Sciatic nerve (tissue), 2 donors: Measurements from ENCODE around the gene SLC39A13. TPM values are rescaled to one million over a fixed set of nuclear protein-coding genes. Genes with fewer than 3 reads are reported as not detected.

Experiments used
- ATAC-seq: fragments of 200-7000 bp; cut with Tn5 transposase; one replicate; pipeline ENCODE4 v1.9.1; 2020; ENCODE audit warnings: mild to moderate bottlenecking, moderate library complexity
- DNase-seq: peaks from one replicate; pipeline ENCODE4 v3.0.0-alpha.2; 2020; ENCODE audit warnings: low spot score
- intact Hi-C: fragments of 100-400 bp; cut with DNase I; formaldehyde crosslinking; loops from one replicate; pipeline ENCODE4 v1.14.2; 2022
- total RNA-seq: library from RNA; stranded (reverse); fragmentation: NEBNext Ultra II Directional; extraction: Animal tissue kit (Norgen Biotek cat#: 25700); gene quantifications from one replicate; pipeline ENCODE4 v1.2.1, GENCODE V29; 2021
- donor health status: DM: no; HTN: no; CAD: no.
- donor health status: DM: no; HTN: no; CAD: no.

SLC39A13 gene
- total RNA-seq, 1 donor from 2014 or later = 55.5 TPM

- intact Hi-C loops = no loop called here
- ATAC-seq = no peak
- DNase-seq = no peak
Measured at GRCh38 chr11:47379317-47379716, 29.1 kb upstream of the SLC39A13 start.

GRCh38 chr11:47380078-47380477, 28.3 kb upstream of the SLC39A13 start:
- ATAC-seq (no peak), DNase-seq (no peak)
- intact Hi-C loops = no loop called here

- intact Hi-C loops = no loop called here
- peak; percentile 33 for ATAC-seq
- DNase-seq = no peak
Measured at GRCh38 chr11:47383071-47383470, 25.3 kb upstream of the SLC39A13 start.

GRCh38 chr11:47384498-47384897, 23.9 kb upstream of the SLC39A13 start:
- intact Hi-C loops = no loop called here
- no peak for ATAC-seq
- no peak for DNase-seq

- intact Hi-C loops = no loop called here
- DNase-seq (no peak), ATAC-seq (no peak)
Measured at GRCh38 chr11:47387944-47388696, 20.3 kb upstream of the SLC39A13 start.

GRCh38 chr11:47388697-47389576, 19.5 kb upstream of the SLC39A13 start:
- ATAC-seq (no peak), DNase-seq (no peak)

GRCh38 chr11:47389577-47390421, 18.6 kb upstream of the SLC39A13 start:
- DNase-seq (no peak), ATAC-seq (no peak)
- intact Hi-C loops = no loop called here

More at GRCh38 chr11:47388697-47389576, 19.5 kb upstream of the SLC39A13 start:
- intact Hi-C loops = no loop called here

GRCh38 chr11:47390422-47390760, 18.0 kb upstream of the SLC39A13 start:
- DNase-seq (no peak), ATAC-seq (no peak)
- intact Hi-C loops = no loop called here

GRCh38 chr11:47391077-47391583, 17.3 kb upstream of the SLC39A13 start:
- intact Hi-C loops = no loop called here
- peak; percentile 22 for ATAC-seq
- peak; percentile 66 for DNase-seq

- DNase-seq = no peak
- intact Hi-C loops = no loop called here
- ATAC-seq = no peak
Measured at GRCh38 chr11:47391711-47392432, 16.5 kb upstream of the SLC39A13 start.

- ATAC-seq (peak; percentile 8), DNase-seq (no peak)
- intact Hi-C loops = no loop called here
Measured at GRCh38 chr11:47392546-47393162, 15.7 kb upstream of the SLC39A13 start.

- DNase-seq (peak; percentile 73), ATAC-seq (peak; percentile 69)
- intact Hi-C loops = no loop called here
Measured at GRCh38 chr11:47393163-47394049, 15.0 kb upstream of the SLC39A13 start.

GRCh38 chr11:47394050-47394321, 14.4 kb upstream of the SLC39A13 start:
- intact Hi-C loops = no loop called here
- no peak for DNase-seq
- ATAC-seq = peak; percentile 1

GRCh38 chr11:47394322-47395222, 13.8 kb upstream of the SLC39A13 start:
- intact Hi-C loops = no loop called here
- no peak for DNase-seq
- peak; percentile 53 for ATAC-seq

GRCh38 chr11:47395223-47396048, 13.0 kb upstream of the SLC39A13 start:
- ATAC-seq (peak; percentile 1), DNase-seq (no peak)
- intact Hi-C loops = no loop called here

GRCh38 chr11:47396049-47396320, 12.4 kb upstream of the SLC39A13 start:
- no peak for DNase-seq
- no peak for ATAC-seq
- intact Hi-C loops = no loop called here
